Mesenteric fat pad (tissue), 1 donor: ENCODE data around the gene SLC9A8. TPM values are rescaled to one million over a fixed set of nuclear protein-coding genes. Genes with fewer than 3 reads are reported as not detected.
A peak's percentile ranks its signal among the peaks of the same experiment; 100 is the strongest.
"Not testable (repeated sequence)": the region's sequence is repeated elsewhere in the genome, so short reads cannot be mapped to it uniquely, and the experiment has no call there.

Experiments
- DNase-seq: peaks from one replicate; pipeline ENCODE4 v3.0.0-alpha.2; 2020; ENCODE audit warnings: low spot score
- total RNA-seq: library from RNA; stranded (reverse); fragmentation: NEBNext Ultra II Directional; extraction: Animal tissue kit (Norgen Biotek cat#: 25700); gene quantifications from one replicate; pipeline ENCODE4 v1.2.1, GENCODE V29; 2021
- donor health status: DM: yes; HTN: yes; CAD: no.

Gene SLC9A8
- total RNA-seq, 1 donor from 2014 or later, result 12.7 TPM

DNA sequence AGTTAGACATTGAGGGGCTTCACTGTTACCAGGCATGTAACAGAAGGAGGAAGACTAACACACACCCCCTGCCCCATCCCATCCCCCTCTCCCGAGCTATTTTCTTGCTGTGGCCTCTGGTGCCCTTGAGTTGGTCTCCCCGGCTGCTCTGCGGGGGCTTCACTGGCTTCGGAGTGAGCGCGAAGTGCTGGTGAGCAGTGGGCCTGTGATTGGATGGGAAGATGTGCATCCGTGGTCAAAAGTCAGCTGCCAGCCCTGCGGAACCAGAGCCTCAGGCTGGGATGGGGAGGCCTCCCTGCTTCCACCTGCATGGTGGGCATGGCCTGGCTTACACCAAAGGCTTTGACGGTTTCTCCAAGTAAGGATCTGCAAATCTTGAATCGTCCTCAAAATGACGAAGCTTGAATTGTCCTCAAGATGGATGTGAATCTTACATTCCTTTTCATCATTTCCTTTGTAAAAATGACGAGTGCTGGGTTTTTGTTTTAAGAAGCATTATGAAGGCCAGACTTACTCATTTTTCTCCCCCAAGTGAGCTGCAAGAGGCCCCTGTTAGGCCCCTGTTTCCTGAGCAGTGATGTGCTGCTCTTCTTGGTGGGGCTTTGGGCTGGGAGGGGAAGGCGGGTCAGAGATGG lies 79.0 kb downstream of the SLC9A8 start:
- DNase-seq, result peak; percentile 30

DNA sequence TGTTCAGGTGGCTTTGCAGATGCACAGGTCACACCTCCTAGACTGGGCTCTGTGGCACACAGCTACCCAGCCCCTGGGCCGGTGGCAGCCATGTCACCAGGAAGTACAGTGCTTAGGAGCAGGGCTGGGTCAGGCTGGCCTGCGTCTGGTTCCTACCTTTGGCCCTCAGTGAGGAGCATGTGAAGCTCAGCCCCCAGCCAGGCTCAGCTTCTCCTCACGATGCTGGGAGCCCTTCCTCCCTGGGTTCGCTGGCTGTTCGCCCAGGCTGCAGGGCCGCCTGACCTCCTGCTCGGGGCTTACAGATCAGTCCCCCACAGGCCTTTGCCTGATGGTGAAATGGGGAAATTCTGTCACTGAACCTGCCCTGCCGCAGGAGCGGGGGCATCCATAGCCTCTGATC lies 79.6 kb downstream of the SLC9A8 start:
- DNase-seq, result no peak

DNA sequence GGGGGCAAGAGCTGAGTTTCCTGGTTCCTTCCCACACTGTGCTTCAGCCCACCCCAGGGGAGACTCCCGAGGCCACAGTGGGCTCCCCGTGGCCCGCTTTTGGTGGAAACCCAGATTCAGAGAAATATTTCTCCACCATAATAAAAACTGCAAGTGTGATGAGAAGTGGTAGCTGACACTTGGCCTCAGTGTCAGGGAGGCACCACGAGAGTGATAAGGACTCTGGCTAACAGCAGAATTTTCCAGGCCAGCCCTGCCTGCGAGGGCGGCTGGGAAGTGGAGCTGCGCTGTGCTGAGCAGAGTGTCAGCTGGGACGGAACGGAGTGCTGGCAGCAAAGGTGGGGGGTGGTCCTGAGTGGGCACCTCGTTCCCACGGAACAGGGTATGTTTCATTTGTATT lies 80.2 kb downstream of the SLC9A8 start:
- no peak for DNase-seq

DNA sequence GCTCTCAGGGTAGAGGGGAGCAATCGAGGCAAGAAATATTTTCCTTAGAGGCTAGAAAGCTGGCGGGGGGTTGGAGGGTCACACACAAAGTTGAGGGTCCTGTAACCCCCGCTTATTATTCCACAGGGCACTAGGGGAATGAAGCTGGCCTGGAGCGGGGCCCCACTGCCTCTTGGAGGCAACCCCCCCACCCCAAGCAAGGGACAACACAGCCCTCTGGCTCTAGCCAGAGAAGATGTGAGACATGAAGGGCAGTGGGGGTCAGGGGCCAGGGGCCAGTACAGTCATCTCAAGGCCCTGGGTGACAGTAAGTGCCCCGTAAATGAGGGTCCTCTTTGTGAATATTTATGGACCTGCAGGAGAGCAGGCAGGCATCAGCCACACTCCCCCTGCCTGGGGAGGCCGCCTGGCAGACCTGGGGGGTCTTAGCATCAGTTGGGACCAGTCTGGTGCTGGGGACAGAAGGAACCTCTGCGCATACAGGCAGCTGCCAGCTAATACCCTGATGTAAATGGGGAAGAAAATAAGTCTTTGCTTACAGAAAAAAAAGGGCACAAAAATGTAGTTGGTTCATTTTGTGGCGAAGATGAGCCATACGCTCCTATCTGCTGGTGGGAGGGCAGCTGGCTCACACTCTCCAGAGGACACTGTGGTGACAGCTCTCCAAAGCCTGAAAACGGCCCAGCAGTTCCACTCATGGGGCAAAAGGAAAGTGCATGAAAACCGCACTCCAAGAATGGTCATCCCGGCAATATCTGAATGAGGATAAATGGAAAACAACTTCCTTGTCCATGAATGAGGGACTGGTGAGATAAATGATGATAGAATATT lies 80.8 kb downstream of the SLC9A8 start:
- no peak for DNase-seq

DNA sequence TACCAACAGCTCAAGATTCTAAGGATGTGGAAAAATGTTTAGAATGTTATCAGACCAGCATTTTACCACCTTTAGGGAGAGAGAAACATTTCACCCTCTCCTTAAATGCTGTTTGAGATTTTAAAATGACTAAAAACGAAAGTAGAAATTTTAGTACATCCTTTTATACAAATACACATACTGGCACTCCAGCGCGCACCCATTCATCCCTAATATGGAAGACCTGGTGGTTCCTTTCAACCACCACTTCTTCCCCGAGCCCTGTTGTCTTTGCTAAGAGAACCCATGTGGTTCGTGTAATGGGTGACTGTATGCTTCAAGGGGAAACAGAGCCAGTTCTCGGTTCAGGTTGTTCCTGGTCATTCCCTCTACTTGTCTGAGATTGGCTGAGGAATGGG lies 81.4 kb downstream of the SLC9A8 start:
- DNase-seq, result no peak

DNA sequence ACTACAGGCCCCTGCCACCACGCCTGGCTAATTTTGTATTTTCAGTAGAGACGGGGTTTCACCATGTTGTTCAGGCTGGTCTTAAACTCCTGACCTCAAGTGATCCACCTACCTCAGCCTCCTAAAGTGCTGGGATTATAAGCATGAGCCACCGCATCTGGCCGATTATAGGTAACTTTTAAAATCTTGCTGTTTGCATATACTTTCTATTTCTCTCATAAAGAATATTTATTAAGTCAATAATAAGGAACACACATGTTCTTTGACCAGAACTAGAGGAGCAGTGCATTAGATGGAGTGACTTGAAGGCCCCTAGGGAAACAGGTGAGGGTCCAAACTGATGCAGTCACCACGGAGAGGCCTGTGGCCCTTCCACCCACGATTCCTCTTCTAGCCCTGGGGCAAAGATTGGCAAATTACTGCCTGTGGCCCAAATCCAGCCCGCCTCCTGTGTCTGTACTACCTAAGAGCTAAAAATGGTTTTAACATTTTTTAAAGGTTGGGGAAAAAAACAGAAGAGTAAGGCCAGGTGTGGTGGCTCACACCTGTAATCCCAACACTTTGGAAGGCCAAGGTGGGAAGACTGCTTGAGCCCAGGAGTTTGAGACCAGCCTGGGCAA lies 83.0 kb downstream of the SLC9A8 start:
- not testable (repeated sequence) for DNase-seq

DNA sequence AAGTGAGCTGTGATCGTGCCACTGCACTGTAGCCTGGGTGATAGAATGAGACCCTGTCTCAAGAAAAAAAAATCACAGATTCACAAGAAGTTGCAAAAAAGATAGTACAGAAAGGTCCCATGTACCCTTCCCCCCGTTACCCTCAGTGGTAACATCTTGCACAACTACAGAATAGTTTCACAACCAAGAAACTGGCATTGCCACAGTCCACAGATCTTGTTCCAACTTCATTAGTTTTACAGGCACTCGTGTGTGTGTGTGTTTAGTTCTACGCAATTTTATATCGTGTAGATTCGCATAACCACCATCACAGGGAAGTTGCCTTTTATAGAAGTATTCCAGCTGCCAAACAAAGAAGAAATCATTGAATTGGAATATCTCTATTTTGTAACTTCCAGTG lies 83.6 kb downstream of the SLC9A8 start:
- DNase-seq, result no peak

DNA sequence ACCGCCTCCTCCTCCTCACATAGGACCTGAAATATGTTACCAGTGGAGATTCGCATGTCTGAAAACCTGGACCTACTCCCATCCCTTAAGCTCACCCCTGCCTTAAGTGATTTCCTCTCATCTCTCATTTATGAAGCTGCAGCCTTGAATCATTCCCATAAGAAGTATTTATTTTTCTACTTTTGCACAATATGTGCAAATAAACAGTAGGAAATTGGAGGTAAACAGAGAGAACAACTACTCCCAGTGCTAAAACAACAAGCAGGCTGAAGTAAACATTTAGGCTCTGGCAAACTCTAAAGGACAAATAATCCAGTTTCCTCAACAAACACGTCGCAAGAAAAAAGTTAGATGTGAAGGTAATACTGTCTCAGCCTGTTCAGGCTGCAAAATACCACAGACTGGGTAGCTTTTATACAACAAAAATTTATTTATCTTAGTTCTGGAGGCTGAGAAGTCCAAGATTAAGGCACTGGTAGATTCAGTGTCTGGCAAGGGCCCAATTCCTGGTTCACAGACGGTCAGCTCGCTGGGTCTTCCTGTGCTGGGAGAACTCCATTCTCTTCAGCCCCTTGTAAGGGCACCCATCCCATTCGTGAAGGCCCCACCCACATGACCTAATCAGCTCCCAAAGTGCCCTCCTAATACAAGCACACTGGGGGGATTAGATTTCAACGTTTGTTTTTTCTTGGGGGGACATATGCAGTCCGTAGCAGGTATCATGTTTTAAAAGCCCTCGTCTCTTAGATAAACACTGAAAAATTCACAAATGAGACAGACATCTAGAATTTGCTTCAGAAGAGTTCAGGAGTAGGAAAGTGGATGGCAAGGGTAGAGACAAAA lies 87.1 kb downstream of the SLC9A8 start:
- DNase-seq, result peak; percentile 41

DNA sequence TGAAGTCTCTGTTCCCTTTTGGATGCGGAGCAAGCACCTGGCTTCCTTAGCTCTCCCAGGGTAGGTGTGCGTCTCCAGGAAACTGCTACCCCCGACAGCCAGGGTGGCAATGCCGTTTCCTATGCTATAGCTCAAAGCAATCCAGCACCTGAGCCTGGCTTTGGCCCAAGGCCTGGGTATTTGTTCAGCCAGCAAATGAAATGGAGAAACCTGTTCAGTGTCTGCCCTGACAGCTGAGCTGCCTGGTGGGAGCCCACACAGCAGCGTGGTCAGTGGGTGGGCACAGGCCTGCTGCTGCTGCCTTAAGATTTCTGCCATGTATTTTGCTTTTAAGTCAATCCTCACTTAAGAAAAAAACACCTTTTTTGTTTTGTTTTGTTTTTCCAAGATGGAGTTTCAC lies 89.0 kb downstream of the SLC9A8 start:
- DNase-seq, result peak; percentile 12

DNA sequence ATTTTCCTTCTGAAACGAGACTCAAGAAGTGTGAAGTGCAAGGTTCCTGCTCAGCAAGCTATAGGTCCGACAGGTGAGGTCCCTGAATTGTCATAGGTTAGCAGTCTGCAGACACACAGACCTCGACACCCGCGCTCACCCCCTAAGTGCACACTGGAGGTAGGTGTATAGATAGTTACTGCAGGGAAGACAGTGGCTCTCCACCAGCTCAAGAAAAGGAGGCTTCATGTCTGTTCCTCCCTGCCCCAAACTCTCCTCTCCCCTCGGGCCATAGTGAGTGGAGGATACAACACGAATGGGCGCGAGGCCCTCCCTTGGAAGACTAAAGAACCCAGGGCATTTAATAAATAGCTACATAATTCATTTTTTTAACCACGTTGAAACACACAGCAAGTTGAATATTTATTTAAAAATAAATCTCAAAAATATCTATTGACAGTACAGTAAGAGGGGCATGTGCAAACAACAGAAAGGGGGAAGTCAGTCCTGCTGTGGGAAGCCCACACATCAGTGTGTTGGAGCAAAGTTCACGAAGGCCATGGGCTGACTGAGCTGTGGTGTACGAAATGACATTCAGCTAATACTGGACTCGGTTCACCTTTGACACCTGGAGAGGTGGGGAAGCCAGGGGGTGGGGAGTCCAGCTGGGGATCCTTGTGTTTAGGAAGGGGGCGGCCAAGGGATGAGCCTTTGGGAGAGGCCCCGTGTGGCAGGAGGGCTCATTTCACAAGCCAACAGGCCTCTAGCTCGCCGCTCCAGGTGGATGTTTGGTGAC lies 92.0 kb downstream of the SLC9A8 start:
- peak; percentile 55 for DNase-seq

DNA sequence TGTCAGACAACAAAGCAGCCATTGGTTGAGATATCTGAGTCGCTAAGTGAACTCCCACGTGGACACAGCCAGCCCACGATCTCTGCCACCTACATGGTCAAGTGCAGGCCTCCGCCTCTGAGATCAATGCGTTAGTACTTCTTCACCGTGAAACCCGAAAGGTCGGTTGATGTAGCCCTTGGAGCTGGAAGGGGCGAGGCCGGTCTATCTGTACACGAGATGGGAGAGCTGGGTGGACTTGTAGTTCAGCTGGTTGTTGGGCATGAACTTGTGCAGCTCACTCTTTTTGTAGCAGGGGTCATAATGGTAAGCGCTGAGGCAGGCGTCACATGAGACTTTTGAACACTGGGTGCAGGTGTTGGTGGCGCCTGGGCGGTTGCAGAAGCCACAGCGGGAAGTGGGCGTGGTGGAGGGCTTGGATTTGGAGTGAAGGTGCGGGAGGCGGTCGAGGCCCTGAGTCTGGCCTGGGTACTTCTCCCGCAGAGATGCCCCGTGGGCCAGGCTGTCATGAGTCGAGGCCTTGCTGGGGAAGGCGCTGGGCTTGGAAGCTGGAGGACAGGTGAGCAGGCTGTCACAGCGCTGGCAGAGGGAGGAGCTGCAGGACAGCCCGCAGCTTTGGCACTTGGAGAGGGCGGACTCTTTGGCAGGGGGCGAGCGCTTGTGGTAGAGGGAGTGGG lies 92.9 kb downstream of the SLC9A8 start:
- DNase-seq, result peak; percentile 68

DNA sequence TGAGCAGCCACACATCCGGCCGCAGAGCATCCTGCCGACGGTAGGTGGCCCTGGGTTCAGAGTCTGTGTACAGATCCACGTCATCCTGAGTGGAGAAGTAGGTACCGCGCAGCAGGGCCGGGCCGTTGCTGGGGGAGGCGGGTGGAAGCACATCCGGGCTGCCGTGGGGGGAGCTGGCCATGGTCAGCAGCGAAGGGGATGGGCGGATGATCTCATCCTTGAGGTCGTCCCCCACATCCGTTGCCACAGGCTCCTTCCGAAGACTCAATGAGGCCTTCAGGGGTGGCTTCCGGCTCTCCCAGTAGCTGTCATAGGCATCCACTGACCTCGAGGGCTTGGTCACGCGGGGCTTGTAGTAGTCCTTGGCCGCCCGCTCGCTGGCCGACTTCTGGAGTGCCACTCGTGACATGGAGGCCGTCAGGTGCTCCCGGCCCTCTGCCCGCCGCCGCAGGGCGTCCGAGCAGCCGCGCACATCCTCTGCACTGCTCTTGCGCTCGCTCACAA lies 93.5 kb downstream of the SLC9A8 start:
- peak; percentile 87 for DNase-seq

DNA sequence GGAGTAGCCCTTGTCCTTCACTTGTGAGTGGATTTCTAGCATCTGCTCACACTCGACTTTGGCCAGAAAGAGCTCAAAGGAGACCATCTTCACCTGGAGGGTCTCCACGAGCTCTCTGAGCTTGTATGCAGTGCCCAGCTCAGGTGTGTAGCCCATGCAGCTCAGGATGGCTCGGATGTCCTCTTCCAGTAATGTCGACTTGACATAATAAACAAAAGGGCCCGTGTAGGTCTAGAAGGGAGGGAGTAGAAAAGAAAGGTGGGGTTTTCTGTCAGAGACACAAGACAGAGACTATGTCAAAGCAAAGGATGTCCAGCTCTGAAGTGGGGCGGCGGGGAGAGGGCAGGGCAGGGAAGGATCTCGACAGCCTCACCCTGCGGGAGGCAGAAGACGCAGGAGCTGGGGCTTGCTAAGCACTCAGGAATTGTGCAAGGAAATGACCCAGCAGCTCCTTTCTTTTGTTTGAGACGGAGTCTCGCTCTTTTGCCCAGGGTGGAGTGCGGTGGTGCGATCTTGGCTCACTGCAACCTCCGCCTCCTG lies 94.1 kb downstream of the SLC9A8 start:
- DNase-seq, result no peak

DNA sequence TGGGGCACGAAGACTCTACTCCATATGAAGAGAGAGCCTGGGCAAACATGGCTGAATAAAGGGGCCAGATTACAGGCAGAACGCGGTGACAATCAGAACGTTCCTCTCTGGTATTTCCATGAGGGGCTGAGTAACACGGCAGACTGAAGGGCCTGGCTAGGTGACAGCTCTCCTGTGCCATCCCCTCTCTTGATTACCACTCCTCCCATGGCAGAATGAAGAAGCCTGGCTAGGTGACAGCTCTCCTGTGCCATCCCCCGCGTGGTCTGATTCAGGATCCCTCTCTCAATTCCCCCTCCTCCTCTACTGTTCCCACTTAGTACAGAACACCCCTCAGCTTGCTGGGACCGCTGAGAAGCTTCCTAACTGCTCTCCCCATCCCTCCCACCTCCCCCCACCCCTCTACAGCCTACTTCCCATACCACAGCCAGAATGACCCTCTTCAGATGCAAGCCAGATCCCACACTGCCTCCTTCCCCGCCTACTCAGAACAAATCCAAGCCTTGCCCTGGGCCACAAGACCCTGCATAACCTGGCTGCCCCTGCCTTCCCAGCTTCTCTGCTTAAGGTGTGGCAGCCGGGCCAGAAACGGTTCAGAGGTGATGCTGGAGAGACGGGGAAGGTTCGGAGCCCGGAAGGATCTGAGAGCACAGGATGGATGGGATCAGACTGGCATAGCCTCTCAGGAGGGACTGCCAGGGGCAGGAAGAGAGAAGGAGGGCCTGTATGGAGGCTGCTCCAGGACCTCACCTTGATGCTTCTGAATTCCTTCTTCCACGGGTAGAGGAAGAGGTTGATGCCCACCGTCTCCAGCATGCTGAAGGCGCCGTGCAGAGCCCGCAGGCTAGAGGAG lies 95.0 kb downstream of the SLC9A8 start:
- DNase-seq, result no peak

DNA sequence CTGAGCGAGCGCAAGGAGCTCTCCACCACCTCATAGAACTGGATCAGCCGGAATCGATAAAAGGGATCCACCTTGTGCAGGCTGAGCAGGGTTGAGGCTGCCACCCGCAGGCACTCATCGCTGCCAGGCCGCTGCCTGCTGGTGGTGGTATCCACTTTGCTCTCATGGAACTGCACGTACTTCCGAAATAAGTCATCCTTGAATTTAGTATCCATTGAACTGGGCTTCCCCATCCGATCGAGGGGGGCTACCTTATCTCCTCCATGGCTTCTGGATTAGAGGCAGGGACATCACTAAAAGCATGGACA lies 95.6 kb downstream of the SLC9A8 start:
- no peak for DNase-seq

DNA sequence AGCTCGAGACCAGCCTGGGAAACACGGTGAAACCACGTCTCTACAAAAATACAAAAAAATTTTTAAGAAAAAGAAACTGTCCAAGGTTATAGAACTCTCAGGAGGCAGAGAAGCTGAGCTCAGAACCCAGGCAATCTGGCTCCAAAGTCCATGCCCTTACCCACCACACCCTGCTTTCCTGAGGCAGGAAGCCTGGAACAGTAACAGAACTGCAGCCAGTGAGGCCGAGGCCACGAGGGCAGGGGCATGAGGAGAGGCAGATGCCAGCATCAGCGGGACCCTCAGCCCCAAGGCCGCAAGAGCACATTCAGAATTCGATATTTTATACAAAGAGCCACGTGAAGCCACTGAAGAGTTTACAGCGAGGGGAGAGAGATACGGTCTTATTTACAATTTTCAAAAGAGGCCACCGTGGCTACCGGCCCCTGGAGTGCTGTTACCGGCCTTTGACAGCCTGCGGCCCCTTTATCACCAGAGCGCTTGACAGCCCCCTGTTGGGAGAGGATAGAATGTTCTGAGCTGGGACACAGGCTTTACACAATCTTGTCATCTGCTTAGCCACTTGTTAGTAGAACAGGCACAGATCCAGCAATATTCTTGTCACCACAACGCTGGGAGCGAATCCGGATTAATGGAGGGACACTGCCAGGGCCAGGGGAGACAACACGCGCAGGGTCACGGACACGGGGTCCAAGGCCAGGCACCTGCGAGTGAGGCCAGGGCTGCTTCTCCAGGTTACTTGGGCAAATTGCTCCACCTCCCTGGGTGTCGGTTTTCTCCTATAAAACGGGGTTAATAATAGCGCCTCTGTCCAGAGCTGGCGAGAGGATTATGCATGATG lies 97.1 kb downstream of the SLC9A8 start:
- DNase-seq, result no peak

DNA sequence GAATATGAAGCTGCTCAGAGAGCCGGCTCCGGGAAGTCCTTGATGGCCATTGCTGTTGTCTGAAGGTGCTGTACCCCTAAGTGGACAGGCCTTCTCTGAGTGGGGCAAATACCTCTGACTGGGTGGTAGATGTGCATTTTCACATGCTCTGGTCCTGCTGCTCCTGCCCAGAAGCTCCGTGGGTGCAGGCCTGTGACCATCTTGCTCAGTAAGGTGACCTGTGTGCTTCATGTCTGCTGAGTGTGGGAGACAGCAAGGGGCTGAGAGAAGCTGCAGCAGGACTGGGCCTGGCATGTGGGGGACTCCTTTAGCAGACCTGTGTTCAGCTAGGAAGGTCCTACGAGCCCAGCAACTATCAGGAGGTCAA lies 97.7 kb downstream of the SLC9A8 start:
- no peak for DNase-seq
